Kidney (tissue), 14 donors: ENCODE results near the gene MICB. TPM values are rescaled to one million over a fixed set of nuclear protein-coding genes. Genes with fewer than 3 reads are reported as not detected.

Experiments
- DNase-seq, 5 donors: peaks; one replicate each; pipeline ENCODE4 v3.0.0-alpha.2; 2013 to 2020
- FAIRE-seq: peaks from 2 replicates; lab custom pipeline; 2012; peaks lifted over from hg19 to GRCh38; lab: Jason Lieb, UNC
- H3K27ac ChIP-seq, 2 donors: one replicate each; pipeline ENCODE4 v1.7.0; 2013; ENCODE audit warnings: low read depth in 2 of 2, low read length in 2 of 2, inconsistent platforms in 1 of 2
- H3K27me3 ChIP-seq: one replicate; pipeline ENCODE4 v1.7.1; 2013; ENCODE audit warnings: low read length, inconsistent platforms; ENCODE audit not compliant: control insufficient read depth, insufficient read depth
- H3K36me3 ChIP-seq, 3 donors: one replicate each; pipeline versions ENCODE4 v1.7.0 to v1.7.1; 2013; ENCODE audit warnings: low read length in 3 of 3, control low read depth in 1 of 3, inconsistent platforms in 1 of 3; ENCODE audit not compliant: insufficient read depth in 3 of 3, control insufficient read depth in 2 of 3
- H3K4me1 ChIP-seq, 3 donors: one replicate each; pipeline versions ENCODE4 v1.7.0 to v1.7.1; 2013; ENCODE audit warnings: low read length in 3 of 3, inconsistent platforms in 1 of 3, low read depth in 1 of 3; ENCODE audit not compliant: control insufficient read depth in 2 of 3, insufficient read depth in 2 of 3
- H3K4me3 ChIP-seq, 3 donors: one replicate each; pipeline versions ENCODE4 v1.7.0 to v1.8.1; 2013; ENCODE audit warnings: low read length in 3 of 3, control low read depth in 1 of 3, inconsistent platforms in 1 of 3
- H3K9ac ChIP-seq, 3 donors: one replicate each; pipeline versions ENCODE4 v1.7.0 to v1.7.1; 2013; ENCODE audit warnings: low read length in 3 of 3, control low read depth in 1 of 3, inconsistent platforms in 1 of 3
- H3K9me3 ChIP-seq, 3 donors: one replicate each; pipeline versions ENCODE4 v1.7.0 to v1.7.1; 2013; ENCODE audit warnings: low read length in 3 of 3, control low read depth in 1 of 3, inconsistent platforms in 1 of 3; ENCODE audit not compliant: control insufficient read depth in 2 of 3, insufficient read depth in 1 of 3
- CTCF ChIP-seq: IDR thresholded peaks from 3 replicates; pipeline ENCODE4 v1.5.1; 2012; ENCODE audit warnings: mild to moderate bottlenecking, moderate library complexity, borderline replicate concordance; ENCODE audit not compliant: insufficient read depth; ENCODE audit errors: extremely low read depth
- intact Hi-C: fragments of 100-400 bp; cut with DNase I; formaldehyde crosslinking; loops from one replicate; pipeline ENCODE4 v1.11.1; 2022
- polyA plus RNA-seq: library from polyadenylated mRNA; stranded (reverse); fragments of 350-450 nt; fragmentation: Illumina TruSeq; extraction: RNeasy Lipid Tissue Mini Kit (QIAGEN cat#74804); gene quantifications from one replicate; pipeline ENCODE4 v1.2.3, GENCODE V29; 2014; ENCODE audit warnings: low read depth, low replicate concordance; ENCODE audit not compliant: insufficient read depth
- total RNA-seq: library from RNA; stranded (reverse); fragmentation: NEBNext Ultra II Directional; extraction: Animal tissue kit (Norgen Biotek cat#: 25700); gene quantifications from one replicate; pipeline ENCODE4 v1.2.1, GENCODE V29; 2021
- donor health status: control.
- donor health status: control.
- donor health status: control.
- donor health status: control.
- donor health status: control.
- donor health status: DM: yes; HTN: yes; CAD: no.
- donor health status: Normal renal cell carcinoma (clear cell type).

Gene MICB
- total and polyA plus RNA-seq, 2 donors from 2014 or later = 1.5 to 5.7 TPM

GRCh38 chr6:31521835-31522234 lies 23.9 kb downstream of the MICB start:
- Histone ChIP-seq H3K9me3 (no peaks in the 10 kb centered on the region), H3K9ac (no peak overlapping the region), H3K27me3 (no peaks in the 10 kb centered on the region), H3K27ac (no peak overlapping the region), H3K36me3 (no peaks in the 10 kb centered on the region), H3K4me1 (no peaks in the 10 kb centered on the region), H3K4me3 (no peak overlapping the region)
- no peak for FAIRE-seq
- no peak for TF ChIP-seq CTCF
- no peak for DNase-seq
- intact Hi-C loops = no loop called here

GRCh38 chr6:31525553-31525931 lies 27.6 kb downstream of the MICB start:
- no peak overlapping the region for H3K9ac ChIP-seq
- H3K27ac ChIP-seq = no peak overlapping the region
- intact Hi-C loops = no loop called here

GRCh38 chr6:31525932-31526591 lies 28.1 kb downstream of the MICB start:
- Histone ChIP-seq H3K9me3 (no peaks in the 10 kb centered on the region), H3K4me3 (no peak overlapping the region), H3K27ac (no peak overlapping the region), H3K36me3 (peaks cover 4 to 13% (median 5%) of the 10 kb centered on the region in 3 donors), H3K4me1 (peaks cover 0 to 7% (median 0%) of the 10 kb centered on the region in 3 donors), H3K27me3 (no peaks in the 10 kb centered on the region), H3K9ac (no peak overlapping the region)
- FAIRE-seq = no peak
- no peak for DNase-seq
- intact Hi-C loops = no loop called here
- no peak for TF ChIP-seq CTCF

More at GRCh38 chr6:31525553-31525931, 27.6 kb downstream of the MICB start:
- Histone ChIP-seq H3K4me1 (peaks cover 0 to 7% (median 0%) of the 10 kb centered on the region in 3 donors), H3K36me3 (peaks cover under 1 to 8% (median 2%) of the 10 kb centered on the region in 3 donors), H3K4me3 (no peak overlapping the region), H3K9me3 (no peaks in the 10 kb centered on the region), H3K27me3 (no peaks in the 10 kb centered on the region)
- FAIRE-seq (no peak), DNase-seq (no peak)
- TF ChIP-seq CTCF = no peak
